H1 (cell line): ENCODE results near the gene GRK5. TPM values are rescaled to one million over a fixed set of nuclear protein-coding genes. Genes with fewer than 3 reads are reported as not detected.

Source experiments
- CTCF ChIA-PET: fragments of 300-600 bp; sonication (Branson Sonifier 250); formaldehyde crosslinking; loops from one replicate; lab custom pipeline; 2021; ENCODE audit not compliant: partially characterized antibody; lab: Charles Lee
- POLR2A ChIA-PET: fragments of 300-600 bp; sonication (Branson Sonifier 250); formaldehyde crosslinking; loops from one replicate; lab custom pipeline; 2021; ENCODE audit warnings: inconsistent platforms; ENCODE audit not compliant: partially characterized antibody; lab: Charles Lee
- DNase-seq, 2 experiments: peaks; one replicate each; pipeline versions ENCODE4 v3.0.0 to v3.0.0-alpha.2; 2010 to 2022; ENCODE audit warnings: low spot score in 2 of 2, low read depth in 1 of 2, mixed read lengths in 1 of 2
- FAIRE-seq: peaks from 2 replicates; lab custom pipeline; 2011; peaks lifted over from hg19 to GRCh38; lab: Jason Lieb, UNC
- H2AFZ ChIP-seq: 2 replicates; pipeline ENCODE4 v1.8.1; 2012; ENCODE audit warnings: low read length, inconsistent platforms
- H2AK5ac ChIP-seq: 2 replicates; pipeline ENCODE4 v1.6.1; 2013; ENCODE audit warnings: low read depth, low read length
- H2BK120ac ChIP-seq: replicated peaks from 2 replicates; pipeline ENCODE3; 2013; ENCODE audit warnings: low read depth, low read length, inconsistent platforms
- H2BK12ac ChIP-seq: 2 replicates; pipeline ENCODE4 v1.6.1; 2013; ENCODE audit warnings: low read depth, low read length
- H2BK15ac ChIP-seq: 2 replicates; pipeline ENCODE4 v1.6.1; 2013; ENCODE audit warnings: low read length
- H2BK20ac ChIP-seq: 2 replicates; pipeline ENCODE4 v1.6.1; 2013; ENCODE audit warnings: low read length
- H2BK5ac ChIP-seq: 2 replicates; pipeline ENCODE4 v1.6.1; 2013; ENCODE audit warnings: low read depth, low read length
- H3K14ac ChIP-seq: 2 replicates; pipeline ENCODE4 v1.6.1; 2013; ENCODE audit warnings: inconsistent platforms; ENCODE audit not compliant: insufficient read length
- H3K18ac ChIP-seq: 2 replicates; pipeline ENCODE4 v1.6.1; 2013; ENCODE audit warnings: low read length; ENCODE audit errors: extremely low read depth
- H3K23ac ChIP-seq: 2 replicates; pipeline ENCODE4 v1.6.1; 2013; ENCODE audit warnings: inconsistent platforms; ENCODE audit not compliant: insufficient read length
- H3K23me2 ChIP-seq: 2 replicates; pipeline ENCODE4 v1.6.1; 2013; ENCODE audit warnings: low read depth, low read length
- H3K27ac ChIP-seq: 2 replicates; pipeline ENCODE4 v1.6.1; 2011; ENCODE audit warnings: low read depth, low read length, inconsistent platforms
- H3K27me3 ChIP-seq, 4 experiments: replicated peaks in 1 of 4; 1 replicate in 1 of 4; 2 replicates in 3 of 4; pipeline versions ENCODE4 v1.6.1 to v1.8.1; 2011 to 2013; ENCODE audit warnings: low read length in 3 of 4, mild to moderate bottlenecking in 3 of 4, inconsistent platforms in 2 of 4, mixed read lengths in 2 of 4, moderate library complexity in 1 of 4; ENCODE audit not compliant: control insufficient read depth in 3 of 4, insufficient read depth in 3 of 4; ENCODE audit errors: extremely low read depth in 1 of 4
- H3K36me3 ChIP-seq, 4 experiments: 2 replicates each; pipeline versions ENCODE4 v1.6.1 to v1.8.1; 2011 to 2013; ENCODE audit warnings: mild to moderate bottlenecking in 4 of 4, low read length in 3 of 4, moderate library complexity in 2 of 4, control low read depth in 1 of 4, inconsistent platforms in 1 of 4; ENCODE audit not compliant: insufficient read depth in 4 of 4, control insufficient read depth in 2 of 4
- H3K4ac ChIP-seq: replicated peaks from 2 replicates; pipeline ENCODE3; 2013; ENCODE audit warnings: low read length, low read depth, mixed read lengths, inconsistent platforms; ENCODE audit not compliant: insufficient read length
- H3K4me1 ChIP-seq, 4 experiments: replicated peaks in 1 of 4; 1 replicate in 1 of 4; 2 replicates in 3 of 4; pipeline versions ENCODE4 v1.6.1 to v1.8.1; 2011 to 2013; ENCODE audit warnings: low read length in 3 of 4, inconsistent platforms in 2 of 4, mixed read lengths in 1 of 4; ENCODE audit not compliant: insufficient read depth in 4 of 4, control insufficient read depth in 3 of 4
- H3K4me2 ChIP-seq, 2 experiments: 2 replicates each; pipeline versions ENCODE4 v1.6.1 to v1.8.1; 2011 to 2013; ENCODE audit warnings: low read depth in 2 of 2, low read length in 2 of 2, control low read depth in 1 of 2, inconsistent platforms in 1 of 2, mild to moderate bottlenecking in 1 of 2; ENCODE audit not compliant: insufficient read depth in 1 of 2
- H3K4me3 ChIP-seq, 4 experiments: fragments of 200-600, 300-600 bp in 1 of 4; sonication (generic), shearing (Covaris generic), sonication (Bioruptor Twin) in 1 of 4; 2 replicates each; pipeline versions ENCODE4 v1.5.1 to v1.8.1; 2011 to 2016; ENCODE audit warnings: low read length in 4 of 4, low read depth in 3 of 4, control low read depth in 2 of 4, inconsistent platforms in 2 of 4, mild to moderate bottlenecking in 2 of 4, mixed read lengths in 1 of 4, moderate library complexity in 1 of 4; ENCODE audit not compliant: insufficient read depth in 2 of 4; ENCODE audit errors: extremely low read depth in 1 of 4
- H3K56ac ChIP-seq: replicated peaks from 2 replicates; pipeline ENCODE3; 2013; ENCODE audit warnings: low read depth, mild to moderate bottlenecking, mixed read lengths, low read length, inconsistent platforms; ENCODE audit not compliant: insufficient read length
- H3K79me1 ChIP-seq: 2 replicates; pipeline ENCODE4 v1.6.1; 2013; ENCODE audit warnings: low read depth, low read length, control low read depth
- H3K79me2 ChIP-seq, 2 experiments: 2 replicates each; pipeline versions ENCODE4 v1.6.1 to v1.8.1; 2012 to 2013; ENCODE audit warnings: low read length in 2 of 2, mild to moderate bottlenecking in 2 of 2, inconsistent platforms in 1 of 2; ENCODE audit not compliant: insufficient read depth in 2 of 2, control insufficient read depth in 1 of 2
- H3K9ac ChIP-seq, 4 experiments: replicated peaks in 1 of 4; 1 replicate in 1 of 4; 2 replicates in 3 of 4; pipeline versions ENCODE4 v1.6.1 to v1.8.1; 2011 to 2013; ENCODE audit warnings: low read depth in 3 of 4, low read length in 3 of 4, control low read depth in 2 of 4, mild to moderate bottlenecking in 2 of 4, moderate library complexity in 2 of 4, inconsistent platforms in 1 of 4; ENCODE audit errors: extremely low read depth in 1 of 4
- H3K9me3 ChIP-seq, 2 experiments: 2 replicates each; pipeline versions ENCODE4 v1.6.1 to v1.8.1; 2012 to 2013; ENCODE audit warnings: mild to moderate bottlenecking in 2 of 2, moderate library complexity in 2 of 2, control low read depth in 1 of 2, inconsistent platforms in 1 of 2, low read depth in 1 of 2, low read length in 1 of 2, mixed read lengths in 1 of 2; ENCODE audit not compliant: insufficient read depth in 2 of 2
- H4K20me1 ChIP-seq, 2 experiments: replicated peaks in 1 of 2; 2 replicates each; pipeline versions ENCODE3 to v1.8.1; 2011 to 2013; ENCODE audit warnings: inconsistent platforms in 2 of 2, low read length in 2 of 2, mild to moderate bottlenecking in 1 of 2; ENCODE audit not compliant: insufficient read depth in 2 of 2, control insufficient read depth in 1 of 2
- H4K5ac ChIP-seq: 2 replicates; pipeline ENCODE4 v1.6.1; 2013; ENCODE audit warnings: low read length, low read depth, mixed read lengths, inconsistent platforms; ENCODE audit not compliant: insufficient read length
- H4K8ac ChIP-seq: 2 replicates; pipeline ENCODE4 v1.8.0; 2013; ENCODE audit warnings: mild to moderate bottlenecking, moderate library complexity, low read length, inconsistent platforms; ENCODE audit not compliant: insufficient read depth; ENCODE audit errors: extremely low read depth
- H4K91ac ChIP-seq: replicated peaks from 2 replicates; pipeline ENCODE3; 2013; ENCODE audit warnings: low read length, mixed read lengths, inconsistent platforms; ENCODE audit not compliant: insufficient read length
- BACH1 ChIP-seq: IDR thresholded peaks from 2 replicates; pipeline ENCODE4 v1.6.1; 2012; ENCODE audit warnings: low read length, improper control_type of control experiment
- CBX5 ChIP-seq: fragments of 300-800, 300-1000 bp; sonication (generic); IDR thresholded peaks from 2 replicates; pipeline ENCODE4 v1.7.1; 2016; ENCODE audit warnings: antibody characterized with exemption, low read length, low read depth
- POU5F1 ChIP-seq: IDR thresholded peaks from 2 replicates; pipeline ENCODE4 v1.6.1; 2011; ENCODE audit warnings: low read depth, mild to moderate bottlenecking, low read length, moderate library complexity
- WGBS, 2 experiments: shearing (Covaris generic) in 1 of 2; methylation state at CpG; one replicate each; pipeline versions ENCODE4 v1.1.6 to v1.1.7; 2013 to 2015; ENCODE audit warnings: low lambda C conversion rate in 2 of 2, mixed read lengths in 2 of 2, inconsistent platforms in 1 of 2, low coverage in 1 of 2, missing lambda C conversion rate in 1 of 2; ENCODE audit not compliant: insufficient replicate concordance in 2 of 2, insufficient coverage in 1 of 2, insufficient read length in 1 of 2; ENCODE audit errors: extremely low coverage in 1 of 2, missing lambda C conversion rate in 1 of 2; 5-methylcytosine and 5-hydroxymethylcytosine counted together
- polyA plus RNA-seq, 7 experiments: library from polyadenylated mRNA; depleted of rRNA in 3 of 7; stranded (reverse) in 5 of 7; unstranded in 2 of 7; fragments of >200 nt in 5 of 7; fragments of 200-250 nt in 2 of 7; gene quantifications; 1 replicate in 5 of 7; 2 replicates in 1 of 7; 4 replicates in 1 of 7; pipeline versions ENCODE4 v1.2.1 to v1.2.3, GENCODE V29; 2011 to 2013; ENCODE audit warnings: missing spikeins in 2 of 7, mixed read lengths in 2 of 7
- total RNA-seq: library from RNA; stranded (reverse); fragmentation: NEBNext Ultra II Directional; extraction: Animal tissue kit (Norgen Biotek cat#: 25700); gene quantifications from 2 replicates; pipeline ENCODE4 v1.2.1, GENCODE V29; 2021

GRK5 gene
- total and polyA plus RNA-seq, 2 of the 8 experiments (the other 6 are each of a cell fraction or from before 2014, with no cell fraction given) = 0.54 to 2.5 TPM

GRCh38 chr10:119378737-119379067 lies 171.3 kb downstream of the GRK5 start:
- no peak overlapping the region for H2BK5ac ChIP-seq
- ChIA-PET CTCF (interaction anchor here (1.0 to 1.6 kb wide), 4 partner anchors 12 to 234 kb away, joined by 3 to 5 read pairs (median 4); no protein-coding TSS in a partner anchor), POLR2A (interaction anchor here (1.2 kb wide), 1 partner anchor 9 kb away, joined by 3 read pairs; no protein-coding TSS in a partner anchor)
- no peaks in the 10 kb centered on the region for H3K9me3 ChIP-seq
- no peak overlapping the region for H2AFZ ChIP-seq
- FAIRE-seq (no peak), DNase-seq (no peak)
- H3K4ac ChIP-seq = no peak overlapping the region
- no peak overlapping the region for H2BK15ac ChIP-seq
- no peak overlapping the region for H2BK120ac ChIP-seq
- H3K79me1 ChIP-seq = no peaks in the 10 kb centered on the region
- no peaks in the 10 kb centered on the region for H3K79me2 ChIP-seq
- no peak overlapping the region for H4K91ac ChIP-seq
- no peak overlapping the region for H2BK20ac ChIP-seq
- TF ChIP-seq CBX5 = no peak
- no peak for TF ChIP-seq POU5F1
- TF ChIP-seq BACH1 = no peak
- H3K4me2 ChIP-seq = no peak overlapping the region
- no peaks in the 10 kb centered on the region for H3K23me2 ChIP-seq
- no peaks in the 10 kb centered on the region for H3K36me3 ChIP-seq
- no peak overlapping the region for H4K5ac ChIP-seq
- no peak overlapping the region for H3K27ac ChIP-seq
- no peak overlapping the region for H3K56ac ChIP-seq
- H3K27me3 ChIP-seq = no peaks in the 10 kb centered on the region
- no peak overlapping the region for H3K9ac ChIP-seq
- WGBS, 2 experiments = 83% methylated on average over 8 of the region's 8 CpGs; no CpG with 5 or more reads in 1 of the 2 experiments
- H3K23ac ChIP-seq = no peak overlapping the region
- H3K18ac ChIP-seq = no peak overlapping the region
- no peaks in the 10 kb centered on the region for H4K20me1 ChIP-seq
- H3K4me3 ChIP-seq = no peak overlapping the region
- H3K4me1 ChIP-seq = peaks cover 0 to 3% (median 0%) of the 10 kb centered on the region in 4 experiments; a peak in 1 of 7 replicates
- H4K8ac ChIP-seq = no peak overlapping the region
- no peak overlapping the region for H2BK12ac ChIP-seq
- H3K14ac ChIP-seq = no peak overlapping the region
- H2AK5ac ChIP-seq = no peak overlapping the region
